ENCODE results near the gene PDZRN4.

PDZRN4 gene

GRCh38 chr12:41462312-41462711 is 274.2 kb downstream of the PDZRN4 start:
- no peak for DNase-seq

- DNase-seq = no peak
Observed at GRCh38 chr12:41465526-41465925, 277.4 kb downstream of the PDZRN4 start.

GRCh38 chr12:41466300-41466699 is 278.2 kb downstream of the PDZRN4 start:
- no peak for DNase-seq

- DNase-seq = no peak
Observed at GRCh38 chr12:41466802-41467201, 278.7 kb downstream of the PDZRN4 start.

GRCh38 chr12:41467591-41468325 is 279.6 kb downstream of the PDZRN4 start:
- peak; percentile 16 for DNase-seq

GRCh38 chr12:41468341-41468740 is 280.2 kb downstream of the PDZRN4 start:
- DNase-seq = no peak

GRCh38 chr12:41468756-41469155 is 280.6 kb downstream of the PDZRN4 start:
- DNase-seq = no peak

GRCh38 chr12:41473441-41473840 is 285.3 kb downstream of the PDZRN4 start:
- DNase-seq = peak; percentile 48

- no peak for DNase-seq
Observed at GRCh38 chr12:41474001-41474400, 285.9 kb downstream of the PDZRN4 start.

GRCh38 chr12:41476499-41477439 is 288.6 kb downstream of the PDZRN4 start:
- DNase-seq = peak; percentile 97

- DNase-seq = peak; percentile 25
Observed at GRCh38 chr12:41479426-41479825, 291.3 kb downstream of the PDZRN4 start.

- DNase-seq = no peak
Observed at GRCh38 chr12:41485203-41485602, 297.1 kb downstream of the PDZRN4 start.

- no peak for DNase-seq
Observed at GRCh38 chr12:41486718-41487117, 298.6 kb downstream of the PDZRN4 start.

GRCh38 chr12:41496009-41496408 is 307.9 kb downstream of the PDZRN4 start:
- no peak for DNase-seq

- DNase-seq = no peak
Observed at GRCh38 chr12:41497409-41497808, 309.3 kb downstream of the PDZRN4 start.

GRCh38 chr12:41504976-41505375 is 316.9 kb downstream of the PDZRN4 start:
- DNase-seq = no peak

- DNase-seq = peak; percentile 83
Observed at GRCh38 chr12:41507286-41507685, 319.2 kb downstream of the PDZRN4 start.

- DNase-seq = peak; percentile 43
Observed at GRCh38 chr12:41509271-41510055, 321.3 kb downstream of the PDZRN4 start.

- DNase-seq = peak; percentile 95
Observed at GRCh38 chr12:41510470-41510869, 322.4 kb downstream of the PDZRN4 start.

- no peak for DNase-seq
Observed at GRCh38 chr12:41511247-41511646, 323.1 kb downstream of the PDZRN4 start.

- peak; percentile 42 for DNase-seq
Observed at GRCh38 chr12:41512497-41512896, 324.4 kb downstream of the PDZRN4 start.

GRCh38 chr12:41514021-41514777 is 326.1 kb downstream of the PDZRN4 start:
- DNase-seq = peak; percentile 45

Data from DMS53 (cell line).